Neutrophil (primary cell): ENCODE measurements around the gene PDGFRA.

Experiments used
- H3K27ac ChIP-seq: fragments of 200-600 bp; sonication (generic); 2 replicates; pipeline ENCODE4 v1.5.1; 2016; ENCODE audit warnings: mild to moderate bottlenecking, moderate library complexity
- H3K27me3 ChIP-seq: fragments of 200-600 bp; sonication (generic); 2 replicates; pipeline ENCODE4 v1.6.0; 2016; ENCODE audit warnings: mild to moderate bottlenecking
- H3K36me3 ChIP-seq: fragments of 200-600 bp; sonication (generic); 2 replicates; pipeline ENCODE4 v1.5.1; 2017
- H3K4me1 ChIP-seq, 2 experiments: fragments of 200-600 bp in 1 of 2; sonication (generic) in 1 of 2; 1 replicate in 1 of 2; 2 replicates in 1 of 2; pipeline versions ENCODE4 v1.5.1 to v1.6.1; 2013 to 2016; ENCODE audit warnings: low read depth in 1 of 2, low read length in 1 of 2, mild to moderate bottlenecking in 1 of 2, moderate library complexity in 1 of 2; ENCODE audit not compliant: control insufficient read depth in 1 of 2, insufficient read depth in 1 of 2
- H3K4me3 ChIP-seq, 2 experiments: fragments of 200-600 bp in 1 of 2; sonication (generic) in 1 of 2; 1 replicate in 1 of 2; 2 replicates in 1 of 2; pipeline ENCODE4 v1.5.1; 2013 to 2016; ENCODE audit warnings: low read depth in 1 of 2, low read length in 1 of 2, mild to moderate bottlenecking in 1 of 2, moderate library complexity in 1 of 2
- H3K9me3 ChIP-seq: fragments of 200-600 bp; sonication (generic); 2 replicates; pipeline ENCODE4 v1.5.1; 2016
- CTCF ChIP-seq: fragments of 200-600 bp; sonication (generic); IDR thresholded peaks from 2 replicates; pipeline ENCODE4 v1.5.1; 2016; ENCODE audit warnings: antibody characterized with exemption

Gene PDGFRA

GRCh38 chr4:54289316-54289715 lies 60.2 kb downstream of the PDGFRA start:
- H3K4me1 ChIP-seq = no peaks in the 10 kb centered on the region
- H3K36me3 ChIP-seq = no peaks in the 10 kb centered on the region
- H3K27me3 ChIP-seq = no peaks in the 10 kb centered on the region
- no peaks in the 10 kb centered on the region for H3K9me3 ChIP-seq
- no peak overlapping the region for H3K4me3 ChIP-seq
- H3K27ac ChIP-seq = no peak overlapping the region
- TF ChIP-seq CTCF = no peak

- TF ChIP-seq CTCF = no peak
- Histone ChIP-seq H3K27ac (no peak overlapping the region), H3K9me3 (no peaks in the 10 kb centered on the region), H3K36me3 (no peaks in the 10 kb centered on the region), H3K4me1 (no peaks in the 10 kb centered on the region), H3K27me3 (no peaks in the 10 kb centered on the region), H3K4me3 (no peak overlapping the region)
Measured at GRCh38 chr4:54290980-54291379, 61.9 kb downstream of the PDGFRA start.

- Histone ChIP-seq H3K36me3 (no peaks in the 10 kb centered on the region), H3K4me1 (no peaks in the 10 kb centered on the region), H3K27ac (no peak overlapping the region), H3K27me3 (no peaks in the 10 kb centered on the region), H3K9me3 (peaks cover 7% of the 10 kb centered on the region), H3K4me3 (no peak overlapping the region)
- TF ChIP-seq CTCF = no peak
Measured at GRCh38 chr4:54296548-54297203, 67.6 kb downstream of the PDGFRA start.

- H3K4me3 ChIP-seq = no peak overlapping the region
- H3K27ac ChIP-seq = no peak overlapping the region
- H3K36me3 ChIP-seq = no peaks in the 10 kb centered on the region
- H3K4me1 ChIP-seq = no peaks in the 10 kb centered on the region
- no peaks in the 10 kb centered on the region for H3K9me3 ChIP-seq
- TF ChIP-seq CTCF = no peak
- no peaks in the 10 kb centered on the region for H3K27me3 ChIP-seq
Measured at GRCh38 chr4:54308110-54308509, 79.0 kb downstream of the PDGFRA start.

- no peaks in the 10 kb centered on the region for H3K9me3 ChIP-seq
- no peak for TF ChIP-seq CTCF
- no peaks in the 10 kb centered on the region for H3K36me3 ChIP-seq
- no peak overlapping the region for H3K4me3 ChIP-seq
- no peaks in the 10 kb centered on the region for H3K27me3 ChIP-seq
- H3K4me1 ChIP-seq = no peaks in the 10 kb centered on the region
- H3K27ac ChIP-seq = no peak overlapping the region
Measured at GRCh38 chr4:54315561-54316538, 86.8 kb downstream of the PDGFRA start.
